ENCODE data around the gene AQP10.

DNA sequence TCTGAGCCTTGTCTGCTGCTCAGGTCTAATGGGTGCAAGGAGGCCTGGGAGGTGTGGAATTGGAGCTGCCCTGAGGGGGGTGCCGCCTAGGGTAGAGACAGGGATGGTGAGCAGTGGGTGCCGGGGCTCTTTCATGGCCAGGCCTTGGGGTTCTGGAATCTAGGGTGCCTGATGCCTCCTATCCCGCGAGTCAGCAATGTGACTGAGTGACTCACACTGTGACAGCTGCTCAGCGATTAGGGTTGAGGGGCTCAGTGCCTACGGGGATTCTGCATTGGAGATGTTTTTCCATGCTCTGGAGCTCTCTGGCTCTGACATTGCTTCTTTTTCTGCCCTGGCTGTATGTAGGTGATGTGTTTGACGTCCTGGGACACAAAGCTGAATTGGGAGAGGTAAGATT is 21.2 kb downstream of the AQP10 start:
- TF ChIP-seq POLR2A (IDR thresholded peaks at IDR 0.05), result no peak
- TF ChIP-seq, protein P1, sequence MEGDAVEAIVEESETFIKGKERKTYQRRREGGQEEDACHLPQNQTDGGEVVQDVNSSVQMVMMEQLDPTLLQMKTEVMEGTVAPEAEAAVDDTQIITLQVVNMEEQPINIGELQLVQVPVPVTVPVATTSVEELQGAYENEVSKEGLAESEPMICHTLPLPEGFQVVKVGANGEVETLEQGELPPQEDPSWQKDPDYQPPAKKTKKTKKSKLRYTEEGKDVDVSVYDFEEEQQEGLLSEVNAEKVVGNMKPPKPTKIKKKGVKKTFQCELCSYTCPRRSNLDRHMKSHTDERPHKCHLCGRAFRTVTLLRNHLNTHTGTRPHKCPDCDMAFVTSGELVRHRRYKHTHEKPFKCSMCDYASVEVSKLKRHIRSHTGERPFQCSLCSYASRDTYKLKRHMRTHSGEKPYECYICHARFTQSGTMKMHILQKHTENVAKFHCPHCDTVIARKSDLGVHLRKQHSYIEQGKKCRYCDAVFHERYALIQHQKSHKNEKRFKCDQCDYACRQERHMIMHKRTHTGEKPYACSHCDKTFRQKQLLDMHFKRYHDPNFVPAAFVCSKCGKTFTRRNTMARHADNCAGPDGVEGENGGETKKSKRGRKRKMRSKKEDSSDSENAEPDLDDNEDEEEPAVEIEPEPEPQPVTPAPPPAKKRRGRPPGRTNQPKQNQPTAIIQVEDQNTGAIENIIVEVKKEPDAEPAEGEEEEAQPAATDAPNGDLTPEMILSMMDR (IDR thresholded peaks at IDR 0.05), result no peak

All from body of pancreas (tissue), 4 donors.